ENCODE measurements around the gene ARHGEF12. TPM values are rescaled to one million over a fixed set of nuclear protein-coding genes. Genes with fewer than 3 reads are reported as not detected.
A peak's percentile ranks its signal among the peaks of the same experiment; 100 is the strongest.

ARHGEF12 gene
- total and polyA plus RNA-seq, 4 experiments from 2014 or later: 0.80 to 5.0 (median 3.8) TPM

DNA sequence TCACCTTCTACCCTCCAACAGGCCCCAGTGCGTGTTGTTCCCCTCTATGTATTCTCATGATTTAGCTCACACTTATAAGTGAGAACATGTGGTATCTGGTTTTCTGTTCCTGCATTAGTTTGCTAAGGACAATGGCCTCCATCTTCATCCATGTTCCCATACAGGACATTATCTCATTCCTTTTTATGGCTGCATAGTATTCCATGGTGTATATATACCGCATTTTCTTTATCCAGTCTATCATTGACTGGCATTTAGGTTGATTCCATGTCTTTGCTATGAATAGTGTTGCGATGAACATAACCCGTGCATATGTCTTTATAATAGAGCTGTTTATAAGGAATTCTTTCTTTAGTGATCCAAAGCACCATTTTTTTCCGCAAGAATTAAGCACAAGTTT is 39.7 kb upstream of the ARHGEF12 start:
- Histone ChIP-seq H3K4me3 (ENCODE audit: low read length in 2 of 2) (no peak overlapping the region), H3K36me3 (ENCODE audit: insufficient read depth, low read length) (no peaks in the 10 kb centered on the region), H3K9me3 (ENCODE audit: control insufficient read depth in 1 of 2, low read length in 2 of 2) (no peaks in the 10 kb centered on the region), H3K27me3 (ENCODE audit: insufficient read depth, low read length) (peaks cover 4% of the 10 kb centered on the region), H3K4me1 (ENCODE audit: insufficient read depth, low read length) (no peaks in the 10 kb centered on the region), H3K27ac (ENCODE audit: low read depth, low read length) (no peak overlapping the region)
- POLR2A ChIA-PET (ENCODE audit: partially characterized antibody): no interaction called here
- CTCF ChIA-PET (ENCODE audit: partially characterized antibody): no interaction called here
- H3K9me3 Mint-ChIP-seq: no peaks in the 10 kb centered on the region
- H3K36me3 Mint-ChIP-seq: no peaks in the 10 kb centered on the region
- intact Hi-C loops (cut with micrococcal nuclease): no loop called here
- H3K4me1 Mint-ChIP-seq: no peaks in the 10 kb centered on the region
- H3K27ac Mint-ChIP-seq: no peak overlapping the region
- no peak overlapping the region for H3K4me3 Mint-ChIP-seq
- DNase-seq: no peak
- H3K27me3 Mint-ChIP-seq: peaks cover 27 to 32% of the 10 kb centered on the region in 2 donors

DNA sequence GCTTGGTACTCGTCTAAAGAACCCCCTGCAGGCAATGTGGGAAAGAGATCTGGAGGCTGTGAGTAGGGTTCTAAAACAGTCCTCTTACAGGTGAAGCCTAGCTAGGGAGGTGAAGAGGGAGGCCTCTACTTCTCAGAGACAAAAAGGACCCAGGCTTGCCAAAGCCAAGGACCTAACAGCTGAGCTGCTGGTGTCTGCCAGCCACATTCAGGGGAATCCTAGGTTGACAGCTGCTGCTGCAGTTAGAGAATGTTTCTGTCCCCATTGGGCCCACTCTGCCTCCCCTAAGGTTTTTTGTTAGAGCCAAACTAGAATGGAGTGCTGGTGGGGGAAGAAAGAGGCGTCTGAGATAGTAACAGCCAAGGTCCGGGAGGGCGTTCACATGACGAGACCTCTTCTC is 37.8 kb upstream of the ARHGEF12 start:
- no peaks in the 10 kb centered on the region for H3K4me1 ChIP-seq (ENCODE audit: insufficient read depth, low read length)
- H3K9me3 Mint-ChIP-seq: no peaks in the 10 kb centered on the region
- no peak overlapping the region for H3K27ac Mint-ChIP-seq
- H3K27me3 ChIP-seq (ENCODE audit: insufficient read depth, low read length): peaks cover 2% of the 10 kb centered on the region
- H3K27ac ChIP-seq (ENCODE audit: low read depth, low read length): no peak overlapping the region
- DNase-seq: no peak
- H3K36me3 Mint-ChIP-seq: no peaks in the 10 kb centered on the region
- no peaks in the 10 kb centered on the region for H3K4me1 Mint-ChIP-seq
- H3K27me3 Mint-ChIP-seq: peaks cover 25 to 26% of the 10 kb centered on the region in 2 donors
- no peak overlapping the region for H3K4me3 Mint-ChIP-seq
- CTCF ChIA-PET (ENCODE audit: partially characterized antibody): no interaction called here
- POLR2A ChIA-PET (ENCODE audit: partially characterized antibody): no interaction called here
- H3K9me3 ChIP-seq (ENCODE audit: control insufficient read depth in 1 of 2, low read length in 2 of 2): no peaks in the 10 kb centered on the region
- no peak overlapping the region for H3K4me3 ChIP-seq (ENCODE audit: low read length in 2 of 2)
- H3K36me3 ChIP-seq (ENCODE audit: insufficient read depth, low read length): no peaks in the 10 kb centered on the region
- intact Hi-C loops (cut with micrococcal nuclease): no loop called here

DNA sequence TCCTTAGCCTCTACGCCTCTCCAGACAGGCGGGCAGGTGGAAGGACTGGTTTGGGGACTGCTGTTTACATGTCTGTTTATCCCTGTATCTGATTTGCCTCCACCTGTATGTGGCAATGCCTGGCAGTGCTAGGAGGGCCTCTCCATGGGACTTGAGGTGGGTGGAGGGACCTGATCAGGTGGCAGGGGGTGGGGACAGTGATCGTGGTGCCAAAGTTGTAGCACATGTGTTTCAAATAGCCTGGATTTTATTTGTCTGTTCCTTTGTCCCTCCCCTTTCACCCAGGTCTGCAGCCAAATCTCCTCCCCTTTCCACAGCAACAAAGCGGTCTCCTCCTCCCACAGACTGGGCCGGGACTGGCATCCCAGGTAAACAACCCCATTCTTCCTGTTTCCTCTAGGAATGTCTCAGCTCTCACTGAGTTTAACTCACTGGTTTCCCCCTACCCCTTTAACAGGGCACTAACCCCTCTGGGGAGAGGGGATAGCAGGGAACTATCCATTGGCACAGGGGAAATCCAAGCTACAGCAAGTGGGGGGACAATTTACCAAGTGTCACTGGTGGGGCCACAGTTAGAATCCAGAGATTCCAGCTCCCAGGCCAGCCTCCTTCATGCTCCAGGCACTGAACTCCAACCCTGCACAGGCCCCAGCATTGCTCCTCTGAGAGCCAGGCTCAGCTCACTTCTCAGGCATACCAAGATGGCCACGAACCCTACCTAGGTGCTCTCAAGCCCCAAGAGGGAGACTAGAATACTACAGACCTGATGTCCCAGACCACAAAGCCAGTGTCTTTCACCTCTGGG is 34.0 kb upstream of the ARHGEF12 start:
- Mint-ChIP-seq H3K9me3 (no peaks in the 10 kb centered on the region), H3K27me3 (peaks cover 12 to 18% of the 10 kb centered on the region in 2 donors), H3K4me1 (no peaks in the 10 kb centered on the region), H3K4me3 (no peak overlapping the region), H3K36me3 (no peaks in the 10 kb centered on the region), H3K27ac (peak overlapping the region in 1 of 7 donors; percentile 80)
- Histone ChIP-seq H3K9me3 (ENCODE audit: control insufficient read depth in 1 of 2, low read length in 2 of 2) (no peaks in the 10 kb centered on the region), H3K4me1 (ENCODE audit: insufficient read depth, low read length) (no peaks in the 10 kb centered on the region), H3K4me3 (ENCODE audit: low read length in 2 of 2) (no peak overlapping the region), H3K36me3 (ENCODE audit: insufficient read depth, low read length) (no peaks in the 10 kb centered on the region), H3K27ac (ENCODE audit: low read depth, low read length) (no peak overlapping the region), H3K27me3 (ENCODE audit: insufficient read depth, low read length) (no peaks in the 10 kb centered on the region)
- POLR2A ChIA-PET (ENCODE audit: partially characterized antibody): no interaction called here
- no peak for DNase-seq
- intact Hi-C loops (cut with micrococcal nuclease): loop anchor here (2.0 kb wide), 1 partner anchor 67 kb away; no protein-coding TSS in a partner anchor
- CTCF ChIA-PET (ENCODE audit: partially characterized antibody): interaction anchor here (0.7 to 2.8 kb wide), 25 partner anchors 8 to 893 kb away, joined by 3 to 19 read pairs (median 5); partner anchors contain the start of gene TLCD5

DNA sequence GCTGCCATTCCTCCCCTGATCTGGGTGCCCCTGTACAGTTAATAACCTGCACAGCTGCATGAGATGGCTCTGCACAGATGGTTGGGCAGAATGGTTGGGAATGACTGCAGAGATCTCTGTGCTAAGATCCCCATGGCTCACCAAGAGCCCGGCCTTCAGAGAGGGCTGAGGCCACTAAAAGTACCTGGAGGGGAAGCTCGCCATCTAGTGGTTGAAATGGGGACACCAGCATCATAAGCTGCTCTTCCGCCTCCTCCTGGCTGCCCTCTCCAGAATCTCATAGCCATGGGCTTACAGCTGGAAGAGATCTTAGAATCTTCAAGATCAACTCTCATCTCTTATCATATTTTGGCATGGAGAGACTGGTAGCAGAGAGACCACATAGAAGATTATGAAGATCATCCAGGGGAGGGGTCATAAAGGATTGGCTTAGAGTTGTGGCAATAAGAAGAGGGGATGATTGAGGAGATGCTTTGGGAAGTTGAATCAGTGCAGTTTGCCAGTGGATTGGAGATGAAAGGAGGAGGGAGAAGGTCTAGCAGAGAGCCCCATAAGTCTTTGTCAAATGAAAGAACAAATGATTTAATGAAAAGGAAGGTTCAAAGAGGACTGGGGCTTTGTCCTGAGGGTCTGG is 33.1 kb upstream of the ARHGEF12 start:
- Histone ChIP-seq H3K27ac (ENCODE audit: low read depth, low read length) (no peak overlapping the region), H3K27me3 (ENCODE audit: insufficient read depth, low read length) (no peaks in the 10 kb centered on the region), H3K36me3 (ENCODE audit: insufficient read depth, low read length) (no peaks in the 10 kb centered on the region), H3K9me3 (ENCODE audit: control insufficient read depth in 1 of 2, low read length in 2 of 2) (no peaks in the 10 kb centered on the region), H3K4me3 (ENCODE audit: low read length in 2 of 2) (no peak overlapping the region), H3K4me1 (ENCODE audit: insufficient read depth, low read length) (no peaks in the 10 kb centered on the region)
- peak in 4 of 5 donors; percentile 32 to 44 (median 40) for DNase-seq
- Mint-ChIP-seq H3K27me3 (peaks cover 9 to 14% of the 10 kb centered on the region in 2 donors), H3K27ac (no peak overlapping the region), H3K36me3 (no peaks in the 10 kb centered on the region), H3K4me1 (no peaks in the 10 kb centered on the region), H3K4me3 (no peak overlapping the region), H3K9me3 (no peaks in the 10 kb centered on the region)
- CTCF ChIA-PET (ENCODE audit: partially characterized antibody): interaction anchor here (0.7 to 2.8 kb wide), 33 partner anchors 9 to 892 kb away, joined by 3 to 19 read pairs (median 4); partner anchors contain the start of gene TLCD5
- POLR2A ChIA-PET (ENCODE audit: partially characterized antibody): no interaction called here
- intact Hi-C loops (cut with micrococcal nuclease): loop anchor here (2.0 kb wide), 1 partner anchor 68 kb away; no protein-coding TSS in a partner anchor

DNA sequence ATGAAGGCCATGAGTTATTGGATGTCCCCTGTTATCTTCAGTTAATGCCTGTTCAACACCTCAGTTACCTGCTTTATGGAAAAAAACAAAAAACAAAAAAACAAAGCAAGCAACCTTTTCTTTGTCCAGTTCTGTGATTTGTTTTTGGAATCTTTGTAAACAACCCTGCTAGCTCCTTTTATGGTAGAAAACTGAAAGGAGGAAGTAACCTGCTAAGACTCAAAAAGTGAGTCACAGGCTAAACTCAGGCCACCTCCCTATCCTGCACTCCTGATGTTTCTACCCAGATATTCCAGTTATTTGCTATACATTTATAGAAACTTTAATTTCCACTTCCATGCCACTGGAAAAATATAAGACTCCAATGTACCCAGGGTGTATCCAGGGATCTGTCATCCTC is 31.7 kb upstream of the ARHGEF12 start:
- peaks cover 10 to 12% of the 10 kb centered on the region in 2 donors for H3K27me3 Mint-ChIP-seq
- intact Hi-C loops (cut with micrococcal nuclease): no loop called here

DNA sequence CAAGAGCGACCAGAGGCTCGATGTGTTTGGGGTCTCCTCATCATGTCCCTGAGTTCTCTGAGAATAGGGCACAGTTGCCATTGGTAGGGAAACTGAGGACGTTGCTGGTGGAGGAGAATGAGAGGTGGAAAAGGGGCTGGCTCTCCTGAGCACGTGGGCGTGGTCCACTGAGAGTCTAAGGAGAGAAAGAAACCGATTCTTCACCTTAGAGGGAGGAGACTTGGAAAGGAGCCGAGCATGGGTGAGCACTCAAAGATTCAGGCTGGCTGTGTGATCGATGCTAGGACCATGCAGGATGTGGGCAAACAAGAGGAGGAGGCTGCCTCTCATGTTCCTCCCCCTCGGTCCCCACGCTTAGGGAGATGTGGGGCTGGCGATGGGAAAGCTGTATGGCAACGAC is 30.9 kb upstream of the ARHGEF12 start:
- no peaks in the 10 kb centered on the region for H3K9me3 Mint-ChIP-seq
- no peaks in the 10 kb centered on the region for H3K9me3 ChIP-seq (ENCODE audit: control insufficient read depth in 1 of 2, low read length in 2 of 2)
- no peaks in the 10 kb centered on the region for H3K4me1 ChIP-seq (ENCODE audit: insufficient read depth, low read length)
- no peaks in the 10 kb centered on the region for H3K4me1 Mint-ChIP-seq
- H3K27me3 Mint-ChIP-seq: peaks cover 7 to 8% of the 10 kb centered on the region in 2 donors
- H3K36me3 ChIP-seq (ENCODE audit: insufficient read depth, low read length): no peaks in the 10 kb centered on the region
- no peak for DNase-seq
- no peak overlapping the region for H3K27ac Mint-ChIP-seq
- intact Hi-C loops (cut with micrococcal nuclease): no loop called here
- H3K36me3 Mint-ChIP-seq: no peaks in the 10 kb centered on the region
- H3K4me3 Mint-ChIP-seq: no peak overlapping the region
- no peak overlapping the region for H3K4me3 ChIP-seq (ENCODE audit: low read length in 2 of 2)
- no peaks in the 10 kb centered on the region for H3K27me3 ChIP-seq (ENCODE audit: insufficient read depth, low read length)
- ChIA-PET CTCF (ENCODE audit: partially characterized antibody) (interaction anchor here (1.6 kb wide), 1 partner anchor 18 kb away, joined by 3 read pairs; no protein-coding TSS in a partner anchor), POLR2A (ENCODE audit: partially characterized antibody) (no interaction called here)
- no peak overlapping the region for H3K27ac ChIP-seq (ENCODE audit: low read depth, low read length)

More for the DNA sequence above, 31.7 kb upstream of the ARHGEF12 start:
- H3K4me3 Mint-ChIP-seq: no peak overlapping the region
- ChIA-PET CTCF (ENCODE audit: partially characterized antibody) (interaction anchor here (0.7 to 2.8 kb wide), 7 partner anchors 10 to 942 kb away, joined by 3 to 19 read pairs (median 3); no protein-coding TSS in a partner anchor), POLR2A (ENCODE audit: partially characterized antibody) (no interaction called here)
- no peaks in the 10 kb centered on the region for H3K9me3 ChIP-seq (ENCODE audit: control insufficient read depth in 1 of 2, low read length in 2 of 2)
- no peaks in the 10 kb centered on the region for H3K4me1 Mint-ChIP-seq
- H3K4me3 ChIP-seq (ENCODE audit: low read length in 2 of 2): no peak overlapping the region
- H3K27ac ChIP-seq (ENCODE audit: low read depth, low read length): no peak overlapping the region
- DNase-seq: no peak
- H3K36me3 Mint-ChIP-seq: no peaks in the 10 kb centered on the region
- no peaks in the 10 kb centered on the region for H3K4me1 ChIP-seq (ENCODE audit: insufficient read depth, low read length)
- no peaks in the 10 kb centered on the region for H3K36me3 ChIP-seq (ENCODE audit: insufficient read depth, low read length)
- H3K27me3 ChIP-seq (ENCODE audit: insufficient read depth, low read length): no peaks in the 10 kb centered on the region
- no peak overlapping the region for H3K27ac Mint-ChIP-seq
- H3K9me3 Mint-ChIP-seq: no peaks in the 10 kb centered on the region

DNA sequence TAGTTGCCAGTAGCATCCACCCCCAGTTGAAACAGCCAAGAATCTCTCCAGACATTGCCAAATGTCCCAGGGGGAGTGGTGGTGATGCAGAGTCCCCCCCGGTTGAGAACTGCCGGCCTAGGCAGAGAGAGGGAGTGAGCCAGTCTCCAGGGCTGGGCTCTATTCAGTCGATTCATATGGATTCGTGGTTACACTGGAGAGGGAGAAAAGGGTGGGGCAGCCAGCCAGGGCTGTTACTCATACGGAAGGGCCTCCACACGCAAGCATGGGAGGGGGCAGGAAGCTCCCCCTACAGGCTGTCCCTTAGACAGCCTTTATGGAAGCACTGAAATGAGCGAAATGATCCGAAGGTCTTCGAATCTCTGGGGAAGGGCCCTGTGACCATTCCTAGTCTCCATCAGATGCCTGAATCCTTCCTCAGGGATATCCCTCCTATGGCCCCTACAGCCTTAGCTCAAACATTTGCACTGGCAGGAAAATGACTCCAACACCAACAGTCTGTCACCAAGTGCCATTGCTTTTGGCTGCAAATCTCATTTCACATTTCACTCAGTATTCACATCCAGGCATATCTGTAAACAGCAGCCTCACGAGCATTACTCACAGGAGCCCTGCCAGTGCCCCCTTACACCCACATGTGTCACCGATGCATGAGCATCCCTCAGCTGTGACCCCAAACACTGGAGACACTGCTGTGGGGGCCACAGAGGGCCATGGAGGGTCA is 29.5 kb upstream of the ARHGEF12 start:
- no peak for DNase-seq
- CTCF ChIA-PET (ENCODE audit: partially characterized antibody): interaction anchor here (1.6 kb wide), 1 partner anchor 11 kb away, joined by 3 read pairs; no protein-coding TSS in a partner anchor

More for the DNA sequence above, 29.5 kb upstream of the ARHGEF12 start:
- H3K36me3 ChIP-seq (ENCODE audit: insufficient read depth, low read length): no peaks in the 10 kb centered on the region
- no peak overlapping the region for H3K4me3 Mint-ChIP-seq
- H3K9me3 Mint-ChIP-seq: no peaks in the 10 kb centered on the region
- no peaks in the 10 kb centered on the region for H3K9me3 ChIP-seq (ENCODE audit: control insufficient read depth in 1 of 2, low read length in 2 of 2)
- POLR2A ChIA-PET (ENCODE audit: partially characterized antibody): no interaction called here
- no peak overlapping the region for H3K27ac Mint-ChIP-seq
- H3K4me1 ChIP-seq (ENCODE audit: insufficient read depth, low read length): no peaks in the 10 kb centered on the region
- no peak overlapping the region for H3K4me3 ChIP-seq (ENCODE audit: low read length in 2 of 2)
- H3K27me3 ChIP-seq (ENCODE audit: insufficient read depth, low read length): no peaks in the 10 kb centered on the region
- peaks cover 5 to 7% of the 10 kb centered on the region in 2 donors for H3K27me3 Mint-ChIP-seq
- no peaks in the 10 kb centered on the region for H3K36me3 Mint-ChIP-seq
- intact Hi-C loops (cut with micrococcal nuclease): no loop called here
- H3K4me1 Mint-ChIP-seq: no peaks in the 10 kb centered on the region
- H3K27ac ChIP-seq (ENCODE audit: low read depth, low read length): no peak overlapping the region

All from CD4-positive, alpha-beta memory T cell (primary cell).